GM12892 (cell line): ENCODE data around the gene TRDN.

ENCODE experiments used
- DNase-seq: peaks from one replicate; pipeline ENCODE4 v3.0.0; 2011; ENCODE audit not compliant: insufficient read length
- FAIRE-seq: peaks from 2 replicates; lab custom pipeline; 2011; peaks lifted over from hg19 to GRCh38; lab: Jason Lieb, UNC
- POLR2A ChIP-seq: IDR thresholded peaks from 2 replicates; pipeline ENCODE4 v1.6.1; 2011; ENCODE audit warnings: low read depth, low read length, control low read depth
- POLR2AphosphoS5 ChIP-seq: IDR thresholded peaks from 2 replicates; pipeline ENCODE4 v1.6.1; 2011; ENCODE audit warnings: low read depth, low read length, control low read depth
- TAF1 ChIP-seq: IDR thresholded peaks from 2 replicates; pipeline ENCODE4 v1.6.1; 2011; ENCODE audit warnings: low read depth, mild to moderate bottlenecking, control low read depth, low read length, borderline replicate concordance

TRDN gene

DNA sequence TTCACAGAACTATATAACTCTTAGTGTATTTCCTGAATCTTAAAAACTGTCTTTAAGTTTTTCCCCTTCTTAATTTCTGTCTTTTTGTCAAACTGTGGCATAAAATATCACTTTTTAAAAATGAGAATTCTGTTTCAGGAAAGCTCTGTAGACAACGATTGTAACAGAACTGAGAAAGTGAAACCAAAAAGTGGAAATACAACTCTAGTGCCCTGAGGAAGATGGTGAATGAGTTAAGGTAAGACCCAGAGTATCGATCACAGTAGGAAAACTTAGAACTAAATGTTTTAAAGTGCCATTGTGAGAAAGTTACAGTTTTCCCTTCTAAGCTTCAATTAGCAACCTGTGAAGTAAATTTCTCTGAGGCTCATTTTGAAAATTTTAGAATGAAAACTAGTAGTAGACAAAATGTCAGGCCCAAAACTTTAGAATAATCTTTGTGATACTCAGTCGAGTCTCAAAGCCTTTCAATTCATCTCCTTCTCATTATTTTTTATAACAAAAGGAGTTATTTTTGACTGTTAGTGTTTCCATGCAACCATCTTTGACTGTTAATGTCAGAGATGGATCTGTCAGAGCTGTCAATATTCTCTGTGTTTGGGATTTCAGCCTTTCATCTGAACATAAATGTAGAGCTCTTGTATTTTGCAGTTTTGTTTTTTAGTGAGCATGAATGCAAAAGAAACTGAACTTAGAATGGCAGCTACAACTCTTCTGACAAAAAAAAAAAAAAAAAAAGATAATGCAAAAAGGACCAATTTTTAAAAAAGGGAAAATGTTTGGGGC, 19.0 kb upstream of the TRDN start:
- TF ChIP-seq TAF1 (no peak), POLR2A (no peak)
- DNase-seq (no peak), FAIRE-seq (peak; percentile 69)

DNA sequence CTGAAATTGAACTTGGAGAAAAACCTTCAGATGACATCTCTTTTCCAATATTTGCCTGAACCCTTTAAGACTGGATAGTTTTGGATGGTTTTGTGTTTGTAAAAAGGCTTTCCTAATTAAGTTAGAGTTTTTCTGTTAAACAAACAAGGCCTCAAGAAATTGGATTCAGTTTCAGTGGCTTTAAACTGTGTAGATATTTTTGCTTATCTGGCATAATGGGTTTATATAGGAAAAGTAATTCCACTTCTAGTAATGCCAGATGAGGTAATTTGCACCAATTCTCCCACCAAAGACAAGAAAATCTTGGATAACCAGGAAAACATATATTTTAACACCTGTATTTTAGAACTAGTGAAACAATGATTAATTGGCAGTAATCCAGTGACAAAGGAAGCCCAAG, 12.0 kb upstream of the TRDN start:
- FAIRE-seq (no peak), DNase-seq (no peak)
- no peak for TF ChIP-seq POLR2A

DNA sequence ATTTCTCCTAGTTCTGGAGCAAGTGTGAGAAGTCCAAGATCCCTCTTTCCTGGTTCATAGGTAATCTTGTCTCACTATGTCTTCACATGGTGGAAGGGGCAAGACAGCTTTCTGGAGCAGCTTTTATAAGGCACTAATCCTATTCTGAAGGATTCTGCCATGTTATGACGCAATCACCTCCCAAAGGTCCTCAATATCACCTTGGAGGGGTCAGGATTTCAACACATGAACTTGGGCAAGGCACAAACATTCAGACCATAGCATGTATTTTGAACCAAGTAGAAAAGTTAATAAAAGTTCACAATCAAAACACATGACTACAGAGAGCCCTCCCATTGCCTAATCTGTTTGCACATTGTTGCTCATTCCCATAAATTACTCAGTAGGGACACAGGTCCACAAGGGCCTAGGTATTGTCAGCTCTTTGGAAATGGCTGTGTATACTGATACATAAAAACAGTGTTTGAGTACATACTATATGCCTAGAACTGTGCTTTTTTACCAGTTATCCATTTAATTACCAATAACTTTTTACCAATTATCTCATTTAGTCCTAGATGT, 11.3 kb upstream of the TRDN start:
- DNase-seq (no peak), FAIRE-seq (no peak)
- no peak for TF ChIP-seq POLR2A
- no peak for TF ChIP-seq TAF1
- no peak for TF ChIP-seq POLR2AphosphoS5

DNA sequence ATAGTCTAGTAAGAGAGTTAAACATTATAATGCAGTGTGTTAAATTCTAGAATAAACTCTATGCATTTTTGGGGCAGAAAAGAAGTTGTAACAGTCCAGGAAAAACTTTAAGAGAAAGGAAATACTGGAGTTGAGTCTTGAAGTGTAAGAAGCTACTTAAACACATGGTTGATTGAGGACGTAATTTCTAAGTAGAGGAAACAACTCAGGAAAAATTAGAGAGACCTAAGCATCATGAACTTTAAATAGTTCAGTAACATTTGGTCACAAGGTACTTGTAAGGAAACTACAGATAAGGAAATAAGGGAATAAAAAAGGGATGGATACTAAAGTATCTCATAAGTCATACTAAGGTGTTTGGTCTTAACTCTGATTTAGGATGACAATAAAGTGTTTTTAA, 4.7 kb upstream of the TRDN start:
- FAIRE-seq = no peak
- DNase-seq = no peak
- TF ChIP-seq POLR2A = no peak
- TF ChIP-seq POLR2AphosphoS5 = no peak
- no peak for TF ChIP-seq TAF1

DNA sequence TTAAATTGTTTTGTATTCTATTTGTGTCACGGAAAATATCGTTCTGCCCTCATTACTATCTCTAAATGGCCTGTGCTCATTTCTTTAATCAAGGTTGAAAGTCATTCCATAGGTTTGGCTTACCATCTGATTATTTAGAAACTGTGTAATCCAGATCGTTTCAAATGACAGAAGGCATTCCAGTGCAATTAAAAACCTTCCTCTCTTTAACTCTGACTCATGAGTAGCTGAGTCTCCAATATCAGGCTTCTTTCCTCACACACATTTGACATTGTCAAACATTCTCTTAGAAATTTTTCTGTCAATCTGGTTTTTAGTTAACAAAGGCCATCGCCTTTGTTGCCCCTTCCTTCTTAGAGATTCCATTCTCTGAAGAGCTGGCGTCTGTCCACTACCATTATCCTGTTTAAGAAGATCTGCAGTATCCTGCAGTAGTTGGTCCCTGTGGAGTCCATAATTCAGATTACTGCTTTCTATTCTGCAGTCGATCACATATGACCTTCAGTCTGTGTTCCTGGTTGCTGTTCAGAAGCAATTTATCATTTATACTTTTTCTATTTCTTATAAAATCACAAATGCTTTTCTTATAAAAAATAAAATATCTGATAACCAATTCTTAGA, 3.9 kb upstream of the TRDN start:
- DNase-seq (no peak), FAIRE-seq (no peak)
- TF ChIP-seq TAF1 (no peak), POLR2AphosphoS5 (no peak), POLR2A (no peak)

DNA sequence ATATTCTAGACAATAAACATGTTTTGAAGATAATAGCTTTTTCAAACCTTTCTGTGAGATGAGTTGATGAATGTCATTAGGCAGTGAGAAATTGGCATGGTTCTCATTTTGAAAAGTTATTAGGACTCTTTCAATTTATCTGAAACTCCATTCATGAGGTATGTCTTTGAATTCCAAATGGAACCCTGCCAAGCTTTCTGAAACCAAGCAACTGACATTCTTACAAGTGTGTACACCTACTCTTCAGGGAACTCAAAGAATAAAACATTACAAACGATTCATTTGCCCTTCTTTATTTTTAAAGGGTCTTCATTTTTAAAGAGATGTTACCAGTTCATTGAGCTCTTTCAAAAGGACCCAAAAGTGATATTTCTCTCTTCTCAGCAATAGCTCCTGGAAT, 2.1 kb upstream of the TRDN start:
- no peak for TF ChIP-seq POLR2A
- TF ChIP-seq POLR2AphosphoS5 = no peak
- TF ChIP-seq TAF1 = no peak
- FAIRE-seq (no peak), DNase-seq (no peak)

DNA sequence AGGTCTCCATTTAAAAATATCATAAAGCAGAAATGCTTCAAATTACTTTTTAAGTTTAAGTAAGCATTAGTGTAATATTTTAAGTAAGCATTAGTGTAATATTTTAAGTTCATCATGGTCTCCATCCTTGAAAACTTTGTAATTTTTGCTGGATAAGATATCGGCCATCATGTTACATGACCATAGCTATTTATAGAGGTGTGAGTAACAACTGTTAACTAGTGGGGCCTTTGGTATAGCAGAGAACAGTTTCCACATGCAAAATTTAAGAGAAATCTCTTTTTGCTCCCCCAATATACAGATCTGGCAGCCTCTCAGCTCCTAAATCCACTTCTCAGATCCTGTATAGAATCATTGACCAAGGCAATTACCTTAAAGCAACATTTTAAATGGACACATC, 468 bp downstream of the TRDN start:
- DNase-seq (no peak), FAIRE-seq (no peak)
- no peak for TF ChIP-seq POLR2A
- no peak for TF ChIP-seq TAF1
- TF ChIP-seq POLR2AphosphoS5 = no peak

DNA sequence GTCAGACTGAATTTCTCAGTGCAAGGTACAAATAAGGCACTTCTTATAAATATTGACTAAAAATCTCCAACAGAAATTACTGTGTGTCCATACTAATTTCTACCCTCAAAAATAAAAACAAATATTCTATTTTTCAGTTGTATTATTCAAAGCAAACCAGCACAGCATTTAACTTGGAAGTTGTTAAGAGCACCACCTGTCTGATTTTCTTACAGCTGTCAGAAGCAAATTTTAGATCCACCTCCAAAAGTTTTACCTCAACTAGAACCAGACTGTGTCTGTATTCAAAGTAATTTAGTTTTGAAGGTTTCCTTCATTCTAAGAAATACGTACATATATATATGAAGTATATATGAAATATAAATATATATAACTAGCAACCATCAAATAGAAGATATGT, 1.2 kb downstream of the TRDN start:
- FAIRE-seq (no peak), DNase-seq (no peak)
- no peak for TF ChIP-seq TAF1
- TF ChIP-seq POLR2A = no peak
- TF ChIP-seq POLR2AphosphoS5 = no peak

DNA sequence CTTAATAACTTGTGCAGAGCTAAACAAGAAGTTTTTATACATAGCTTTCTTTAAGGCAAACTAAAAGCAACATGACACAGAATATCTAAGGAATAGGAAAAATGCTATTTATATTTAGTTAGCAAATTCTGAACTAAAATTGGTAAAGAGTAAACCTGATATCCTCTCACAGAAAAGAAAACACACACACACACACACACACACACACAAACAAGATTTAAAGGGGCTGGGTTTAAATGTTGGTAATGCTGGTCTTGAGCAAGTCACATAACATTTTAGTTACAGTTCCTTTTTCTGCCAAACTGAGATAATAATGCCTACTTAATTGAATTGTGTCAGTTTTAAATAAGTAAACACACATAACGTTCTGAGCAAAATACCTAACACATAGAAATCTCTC, 1.6 kb downstream of the TRDN start:
- DNase-seq (no peak), FAIRE-seq (no peak)
- no peak for TF ChIP-seq POLR2A
- TF ChIP-seq POLR2AphosphoS5 = no peak
- no peak for TF ChIP-seq TAF1

DNA sequence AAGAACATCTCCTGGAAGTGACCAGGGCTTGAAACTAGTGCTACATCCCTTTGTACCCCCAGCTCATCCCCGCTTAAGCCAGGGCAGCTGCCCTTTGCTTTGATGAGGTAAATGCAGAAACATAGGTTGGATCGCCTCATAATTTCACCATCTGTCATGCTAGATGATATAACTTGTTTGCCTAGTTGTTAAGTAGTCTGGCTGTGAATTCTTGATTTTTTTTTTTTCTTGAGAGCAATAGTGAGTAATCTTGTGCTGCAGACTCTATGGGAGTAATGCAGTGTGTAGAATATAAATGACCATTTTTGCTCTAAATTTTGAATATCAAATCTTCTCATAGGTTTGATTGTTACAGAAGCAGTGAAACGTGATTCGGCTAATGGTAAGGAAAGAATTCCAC, 4.1 kb downstream of the TRDN start:
- no peak for TF ChIP-seq TAF1
- no peak for TF ChIP-seq POLR2AphosphoS5
- TF ChIP-seq POLR2A = no peak
- FAIRE-seq = no peak
- DNase-seq = no peak

DNA sequence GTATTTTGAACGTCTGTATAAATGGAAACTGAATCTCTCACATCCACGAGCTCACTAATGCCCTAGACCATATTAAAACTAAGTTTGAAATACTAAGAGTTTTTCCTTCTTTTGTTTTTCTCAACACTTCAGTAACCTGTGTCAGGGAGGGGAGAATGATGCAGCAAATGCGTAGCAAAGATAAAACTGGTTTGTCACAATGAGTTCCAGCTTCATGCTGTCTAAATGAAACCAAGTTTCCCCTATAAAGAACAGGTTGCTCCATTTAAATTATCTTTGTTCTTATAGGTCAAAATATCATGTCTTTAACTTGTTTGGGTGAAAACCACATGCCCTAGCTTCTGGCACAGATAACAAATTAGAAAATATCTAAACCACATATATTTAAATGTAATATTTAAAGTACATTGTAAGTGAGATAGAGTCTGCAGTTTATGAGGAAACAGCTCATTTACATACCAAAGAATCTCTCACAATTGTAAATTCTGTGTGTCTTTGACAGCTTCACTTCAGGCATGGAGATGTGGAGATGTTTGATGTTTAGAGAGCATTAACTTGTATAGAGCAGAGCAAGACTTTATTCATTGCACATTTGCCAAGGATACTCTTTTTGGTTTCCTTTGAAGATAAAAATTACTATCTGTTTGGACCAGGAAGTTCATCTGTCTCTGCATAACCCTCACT, 7.3 kb downstream of the TRDN start:
- DNase-seq (no peak), FAIRE-seq (no peak)
- TF ChIP-seq POLR2AphosphoS5 (no peak), POLR2A (no peak), TAF1 (no peak)
